Prostate gland (tissue), 2 donors: ENCODE measurements around the gene MAPKAP1.

Experiments used
- POLR2A ChIP-seq: fragments of 450-650 bp; IDR thresholded peaks from one replicate; pipeline ENCODE4 v1.6.1; 2016; ENCODE audit warnings: antibody characterized with exemption, mild to moderate bottlenecking
- POLR2AphosphoS5 ChIP-seq: sonication (generic); formaldehyde crosslinking; IDR thresholded peaks from one replicate; pipeline ENCODE4 v1.6.1; 2017; ENCODE audit warnings: antibody characterized with exemption
- TF ChIP-seq, protein P1 (sequence below), 4 experiments: fragments of 200-600 bp in 2 of 4; fragments of 450-650 bp in 2 of 4; sonication (generic) in 2 of 4; IDR thresholded peaks; 1 replicate in 3 of 4; 2 replicates in 1 of 4; pipeline ENCODE4 v1.5.1; 2016 to 2019; ENCODE audit warnings: antibody characterized with exemption in 4 of 4, mild to moderate bottlenecking in 2 of 4, moderate library complexity in 2 of 4

DNA sequence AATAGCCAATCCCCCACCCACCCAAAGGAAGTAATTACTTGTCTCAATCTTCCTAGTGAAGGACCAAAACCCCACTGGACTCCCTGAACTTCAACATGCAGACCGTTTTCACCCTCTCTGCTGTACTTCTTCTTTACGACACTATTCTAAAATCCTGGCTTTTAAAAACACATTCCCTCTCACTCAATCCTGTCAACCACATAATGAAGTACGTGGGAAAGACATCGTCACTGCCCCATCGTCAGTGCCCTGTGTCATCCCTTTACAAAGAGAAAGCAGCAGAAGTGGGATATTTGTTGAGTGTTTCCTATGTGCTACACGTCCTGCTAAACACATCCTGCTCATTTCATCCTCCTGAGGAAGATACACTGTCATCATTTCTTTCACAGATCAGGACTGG, 54.2 kb downstream of the MAPKAP1 start:
- TF ChIP-seq, protein P1, sequence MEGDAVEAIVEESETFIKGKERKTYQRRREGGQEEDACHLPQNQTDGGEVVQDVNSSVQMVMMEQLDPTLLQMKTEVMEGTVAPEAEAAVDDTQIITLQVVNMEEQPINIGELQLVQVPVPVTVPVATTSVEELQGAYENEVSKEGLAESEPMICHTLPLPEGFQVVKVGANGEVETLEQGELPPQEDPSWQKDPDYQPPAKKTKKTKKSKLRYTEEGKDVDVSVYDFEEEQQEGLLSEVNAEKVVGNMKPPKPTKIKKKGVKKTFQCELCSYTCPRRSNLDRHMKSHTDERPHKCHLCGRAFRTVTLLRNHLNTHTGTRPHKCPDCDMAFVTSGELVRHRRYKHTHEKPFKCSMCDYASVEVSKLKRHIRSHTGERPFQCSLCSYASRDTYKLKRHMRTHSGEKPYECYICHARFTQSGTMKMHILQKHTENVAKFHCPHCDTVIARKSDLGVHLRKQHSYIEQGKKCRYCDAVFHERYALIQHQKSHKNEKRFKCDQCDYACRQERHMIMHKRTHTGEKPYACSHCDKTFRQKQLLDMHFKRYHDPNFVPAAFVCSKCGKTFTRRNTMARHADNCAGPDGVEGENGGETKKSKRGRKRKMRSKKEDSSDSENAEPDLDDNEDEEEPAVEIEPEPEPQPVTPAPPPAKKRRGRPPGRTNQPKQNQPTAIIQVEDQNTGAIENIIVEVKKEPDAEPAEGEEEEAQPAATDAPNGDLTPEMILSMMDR (IDR thresholded peaks at IDR 0.05), result no peak
- no peak for TF ChIP-seq POLR2AphosphoS5
- TF ChIP-seq POLR2A, result no peak
